Coronary artery (tissue), 2 donors: ENCODE results near the gene PEX11B.

ENCODE experiments used
- DNase-seq: peaks from one replicate; pipeline ENCODE4 v3.0.0-alpha.2; 2017; ENCODE audit warnings: low spot score
- H3K27ac ChIP-seq, 2 donors: fragments of 200-600 bp; sonication (generic); one replicate each; pipeline ENCODE4 v1.5.1; 2016 to 2019
- H3K4me3 ChIP-seq: fragments of 200-600 bp; sonication (generic); 2 replicates; pipeline ENCODE4 v1.5.1; 2016; ENCODE audit warnings: mild to moderate bottlenecking, moderate library complexity
- TF ChIP-seq, protein P1 (sequence below): fragments of 200-600 bp; sonication (generic); IDR thresholded peaks from one replicate; pipeline ENCODE4 v1.5.1; 2019; ENCODE audit warnings: antibody characterized with exemption

Gene PEX11B, protein sequence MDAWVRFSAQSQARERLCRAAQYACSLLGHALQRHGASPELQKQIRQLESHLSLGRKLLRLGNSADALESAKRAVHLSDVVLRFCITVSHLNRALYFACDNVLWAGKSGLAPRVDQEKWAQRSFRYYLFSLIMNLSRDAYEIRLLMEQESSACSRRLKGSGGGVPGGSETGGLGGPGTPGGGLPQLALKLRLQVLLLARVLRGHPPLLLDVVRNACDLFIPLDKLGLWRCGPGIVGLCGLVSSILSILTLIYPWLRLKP

DNA sequence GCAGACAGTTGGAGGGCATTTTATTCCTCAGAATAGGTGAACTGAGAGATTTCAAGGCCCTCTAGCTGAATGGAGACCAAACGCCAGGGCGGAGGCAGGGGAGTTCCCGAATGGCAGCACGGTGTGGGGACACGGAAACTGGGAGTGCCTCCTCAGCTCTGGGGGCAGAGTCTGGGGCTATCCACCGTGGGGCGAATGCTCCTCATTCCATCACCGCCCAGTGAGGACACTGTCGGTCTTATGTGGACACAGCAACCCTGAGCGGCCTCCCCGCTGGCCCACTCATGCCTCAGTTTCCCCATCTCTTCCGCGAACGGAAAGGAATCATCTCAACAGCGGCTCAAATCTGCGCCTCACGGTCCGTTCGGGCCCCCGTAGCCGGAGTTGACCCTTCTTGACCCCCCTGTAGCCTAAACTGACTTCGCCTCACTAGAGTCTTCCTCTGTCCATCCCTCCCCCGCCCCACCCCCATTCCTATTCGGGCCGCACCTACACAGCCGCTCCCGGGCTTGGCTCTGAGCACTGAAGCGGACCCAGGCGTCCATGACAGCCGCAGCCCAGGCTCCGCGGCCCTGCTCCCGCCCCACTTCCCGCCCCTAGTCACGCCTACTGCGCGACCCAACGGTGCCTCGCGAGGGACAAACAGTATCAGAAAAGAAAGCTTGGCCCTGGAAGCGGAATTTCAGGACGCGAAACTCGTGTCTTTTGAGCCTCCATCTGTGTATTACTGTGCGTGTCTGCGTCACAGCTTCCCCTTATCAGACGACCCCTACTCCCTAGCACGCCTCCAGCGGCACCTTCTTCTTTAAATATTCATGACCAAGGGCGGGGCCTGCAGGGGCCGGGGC lies at the start of gene PEX11B:
TSS of gene PEX11B (minus strand) at position 574 of the 848 bp plus-strand sequence. CDS start at position 545, 29 bp downstream.
- DNase-seq: peak; percentile 92
- peak within 1 kb of the TSS; percentile 66 to 82 for H3K27ac ChIP-seq
- peak within 1 kb of the TSS; percentile 80 for H3K4me3 ChIP-seq
- TF ChIP-seq, protein P1, sequence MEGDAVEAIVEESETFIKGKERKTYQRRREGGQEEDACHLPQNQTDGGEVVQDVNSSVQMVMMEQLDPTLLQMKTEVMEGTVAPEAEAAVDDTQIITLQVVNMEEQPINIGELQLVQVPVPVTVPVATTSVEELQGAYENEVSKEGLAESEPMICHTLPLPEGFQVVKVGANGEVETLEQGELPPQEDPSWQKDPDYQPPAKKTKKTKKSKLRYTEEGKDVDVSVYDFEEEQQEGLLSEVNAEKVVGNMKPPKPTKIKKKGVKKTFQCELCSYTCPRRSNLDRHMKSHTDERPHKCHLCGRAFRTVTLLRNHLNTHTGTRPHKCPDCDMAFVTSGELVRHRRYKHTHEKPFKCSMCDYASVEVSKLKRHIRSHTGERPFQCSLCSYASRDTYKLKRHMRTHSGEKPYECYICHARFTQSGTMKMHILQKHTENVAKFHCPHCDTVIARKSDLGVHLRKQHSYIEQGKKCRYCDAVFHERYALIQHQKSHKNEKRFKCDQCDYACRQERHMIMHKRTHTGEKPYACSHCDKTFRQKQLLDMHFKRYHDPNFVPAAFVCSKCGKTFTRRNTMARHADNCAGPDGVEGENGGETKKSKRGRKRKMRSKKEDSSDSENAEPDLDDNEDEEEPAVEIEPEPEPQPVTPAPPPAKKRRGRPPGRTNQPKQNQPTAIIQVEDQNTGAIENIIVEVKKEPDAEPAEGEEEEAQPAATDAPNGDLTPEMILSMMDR: no peak

DNA sequence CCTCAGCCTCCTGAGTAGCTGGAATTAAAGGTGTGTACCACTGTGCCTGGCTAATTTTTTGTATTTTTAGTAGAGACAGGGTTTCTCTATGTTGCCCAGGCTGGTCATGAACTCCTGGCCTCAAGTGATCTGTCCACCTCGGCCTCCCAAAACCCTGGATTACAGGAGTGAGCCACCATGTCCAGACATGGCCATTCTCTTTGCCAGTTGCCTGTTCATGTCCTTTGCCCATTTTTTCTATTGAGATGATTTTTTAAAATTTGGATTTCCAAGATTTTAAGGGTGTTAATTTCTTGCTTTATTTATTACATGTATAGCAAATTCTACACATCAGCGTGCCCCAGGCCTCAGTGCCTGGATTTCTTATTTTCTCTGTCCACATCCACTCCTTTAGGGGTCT lies 48.8 kb upstream of the PEX11B start:
- no peak overlapping the region for H3K27ac ChIP-seq
- DNase-seq: no peak
- no peak overlapping the region for H3K4me3 ChIP-seq
- TF ChIP-seq, protein P1: no peak

DNA sequence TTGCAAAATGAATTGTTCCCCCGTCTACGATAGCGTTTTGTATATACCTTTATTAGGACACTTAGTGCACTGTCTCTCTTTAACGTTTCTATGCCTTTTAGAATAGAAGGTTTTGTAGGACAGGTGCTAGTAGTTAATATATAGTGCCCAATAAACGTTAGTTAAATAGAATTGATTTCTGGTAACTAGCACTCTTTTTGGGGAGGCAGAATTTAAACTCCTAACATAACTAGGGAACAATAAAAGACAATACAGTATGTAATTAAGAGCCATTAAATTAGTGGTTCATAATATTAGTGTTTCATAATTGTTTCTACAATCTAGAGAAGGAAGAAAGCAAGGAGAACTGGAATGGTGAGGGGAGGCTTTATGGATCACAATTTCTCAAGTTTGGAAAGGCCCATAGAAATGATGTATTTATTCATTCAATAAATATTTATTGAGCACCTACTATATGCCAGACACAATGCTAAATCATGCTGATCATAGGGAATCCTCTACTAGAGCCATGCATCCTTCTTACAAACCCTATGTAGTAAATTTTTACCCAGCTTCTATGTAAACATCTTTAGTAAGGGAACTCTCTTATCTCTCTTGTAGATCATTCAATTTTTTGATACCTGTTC lies 46.7 kb upstream of the PEX11B start:
- TF ChIP-seq, protein P1: no peak
- H3K4me3 ChIP-seq: peak overlapping the region; percentile 75
- peak overlapping the region; percentile 83 to 93 for H3K27ac ChIP-seq
- no peak for DNase-seq

DNA sequence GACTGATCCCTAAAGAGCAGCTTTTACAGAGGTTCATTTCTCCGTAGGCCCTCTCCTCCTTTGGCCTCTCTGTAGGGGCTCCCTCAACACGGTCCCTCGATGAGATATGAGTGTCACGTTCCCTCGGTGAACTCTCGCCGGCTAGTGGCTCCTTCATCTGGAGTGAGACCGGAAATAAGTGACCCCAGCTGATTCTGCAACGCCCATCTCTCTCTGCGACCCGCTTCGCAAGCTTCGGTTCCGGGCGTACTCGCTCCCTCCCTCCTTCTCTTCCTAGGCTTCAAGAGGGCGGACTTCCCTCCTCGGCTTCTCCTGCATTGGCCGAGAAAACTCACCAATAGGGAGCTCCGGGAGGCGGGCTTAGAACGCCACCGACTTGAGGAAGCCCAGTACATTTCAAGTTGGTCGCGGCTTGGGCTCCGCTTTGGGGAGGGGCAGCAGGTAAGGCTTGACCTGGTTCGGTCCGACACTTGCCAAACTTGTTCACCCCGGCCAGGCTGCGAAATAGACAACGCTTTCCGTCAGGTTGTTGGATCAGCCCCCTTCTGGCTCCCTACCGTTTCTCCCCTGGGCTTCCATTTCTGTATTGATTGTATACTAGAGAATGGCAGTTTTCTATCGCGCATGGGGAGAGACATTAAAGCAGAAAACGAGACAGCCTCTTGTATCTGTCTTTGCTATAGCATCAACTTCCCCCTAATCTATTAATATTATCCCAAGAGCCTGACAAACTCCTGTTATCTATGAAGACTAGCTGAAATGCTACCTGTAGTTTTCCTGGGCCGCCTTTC lies 46.0 kb upstream of the PEX11B start, which contains the start of the genes ANKRD34A and POLR3GL:
TSS of gene ANKRD34A (minus strand) at position 248 of the 791 bp plus-strand sequence. CDS start 2,816 bp downstream, outside the sequence.
TSS of gene POLR3GL (plus strand) at position 363 of the 791 bp plus-strand sequence. CDS start 10,176 bp downstream, outside the sequence.
- Histone ChIP-seq H3K27ac (peak within 1 kb of the TSS; percentile 83 to 93), H3K4me3 (peak within 1 kb of the TSS; percentile 75)
- peak; percentile 98 for DNase-seq
- TF ChIP-seq, protein P1: no peak

DNA sequence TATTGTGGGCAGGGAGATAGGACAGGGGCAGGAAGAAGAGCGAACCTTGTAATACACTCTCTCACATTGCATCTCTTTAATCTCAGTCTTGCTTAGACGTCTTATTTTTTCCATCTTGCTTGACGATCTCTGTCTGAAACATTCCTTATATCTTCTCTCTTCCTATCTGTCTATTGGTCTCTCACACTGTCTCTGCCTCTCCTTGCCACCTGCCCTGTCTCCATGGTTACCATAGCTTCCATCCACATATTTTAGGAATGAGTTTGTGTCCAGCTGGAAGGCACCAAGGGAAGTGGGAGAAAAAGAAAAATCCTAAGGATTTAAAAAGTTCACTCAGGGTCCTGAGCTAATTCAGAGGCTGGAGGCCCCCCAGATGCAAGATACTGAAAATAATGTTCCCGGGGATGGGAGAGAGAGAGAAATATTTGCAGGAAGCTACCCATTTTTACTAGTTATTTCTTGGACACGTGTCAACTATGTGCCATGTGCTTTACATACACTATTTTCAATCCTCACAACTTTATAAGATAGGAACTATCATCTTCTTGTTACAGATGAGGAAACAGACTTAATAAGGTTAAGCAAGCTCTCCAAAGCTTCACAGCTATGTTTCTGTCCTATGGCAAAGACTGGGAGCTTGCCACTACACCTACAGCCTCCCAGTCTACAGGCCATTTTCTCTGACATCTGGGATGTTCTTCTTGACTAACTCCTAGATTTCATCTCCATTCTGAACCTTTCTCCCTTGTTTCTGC lies 44.9 kb upstream of the PEX11B start:
- TF ChIP-seq, protein P1: no peak
- Histone ChIP-seq H3K4me3 (peak overlapping the region; percentile 77), H3K27ac (peak overlapping the region; percentile 83 to 93)
- DNase-seq: no peak
